G401 (cell line): Measurements from ENCODE around the gene BASP1. TPM values are rescaled to one million over a fixed set of nuclear protein-coding genes. Genes with fewer than 3 reads are reported as not detected.

Experiments
- DNase-seq: peaks from one replicate; pipeline ENCODE4 v3.0.0-alpha.2; 2015; ENCODE audit warnings: low spot score
- in situ Hi-C: cut with HindIII; loops from 2 replicates; pipeline ENCODE4 v1.10.0; 2016; ENCODE audit warnings: low sequenced_read_pairs, mixed read lengths
- total RNA-seq: library from RNA; depleted of rRNA; stranded (reverse); fragments of >200 nt; shearing (Covaris generic); gene quantifications from 2 replicates; pipeline ENCODE4 v1.2.3, GENCODE V29; 2014; rRNA removed

BASP1 gene
- total RNA-seq, result not detected in 2 replicates

DNA sequence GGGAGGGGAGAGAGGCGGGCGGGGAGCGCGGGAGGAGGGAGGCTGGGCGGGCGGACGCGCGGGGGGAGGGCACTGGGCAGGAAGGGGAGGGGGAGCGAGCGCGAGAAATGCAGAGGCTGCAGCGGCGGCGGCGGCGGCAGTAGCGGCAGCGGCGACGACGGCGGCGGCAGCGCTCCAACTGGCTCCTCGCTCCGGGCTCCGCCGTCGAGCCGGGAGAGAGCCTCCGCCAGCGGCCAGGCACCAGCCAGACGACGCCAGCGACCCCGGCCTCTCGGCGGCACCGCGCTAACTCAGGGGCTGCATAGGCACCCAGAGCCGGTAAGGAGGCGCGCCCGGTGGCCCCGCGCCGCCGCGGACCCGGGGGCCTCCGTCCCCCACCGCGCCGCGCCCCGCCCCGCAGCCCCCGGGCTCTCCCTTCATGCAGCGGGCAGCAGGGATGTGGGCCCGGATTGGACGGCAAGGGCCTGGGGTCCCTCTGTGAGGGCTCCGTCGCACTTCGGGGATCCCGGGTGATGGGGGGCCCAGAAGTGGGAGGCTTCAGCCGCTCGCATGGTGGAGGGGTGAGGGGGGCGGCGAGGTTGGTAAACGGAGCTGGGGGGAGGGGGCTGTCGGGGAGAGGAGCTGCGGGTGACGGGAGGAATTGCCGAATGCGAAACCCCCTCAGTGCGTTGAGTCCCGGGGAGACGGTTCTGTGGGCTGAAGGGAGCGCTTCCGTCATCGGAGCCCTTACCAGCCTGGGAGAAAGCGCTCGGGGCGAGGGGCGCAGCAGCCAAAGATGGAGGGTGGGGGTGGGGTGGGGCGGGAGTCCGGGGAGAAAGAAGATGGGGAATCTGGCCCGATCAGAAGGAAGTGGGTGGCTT lies at the start of gene BASP1:
Gene BASP1, plus strand, starts transcription at position 139 of the 860 bp plus-strand sequence. CDS start 57,586 bp downstream, outside the sequence.
- in situ Hi-C loops, result no loop called here
- DNase-seq, result peak; percentile 73

DNA sequence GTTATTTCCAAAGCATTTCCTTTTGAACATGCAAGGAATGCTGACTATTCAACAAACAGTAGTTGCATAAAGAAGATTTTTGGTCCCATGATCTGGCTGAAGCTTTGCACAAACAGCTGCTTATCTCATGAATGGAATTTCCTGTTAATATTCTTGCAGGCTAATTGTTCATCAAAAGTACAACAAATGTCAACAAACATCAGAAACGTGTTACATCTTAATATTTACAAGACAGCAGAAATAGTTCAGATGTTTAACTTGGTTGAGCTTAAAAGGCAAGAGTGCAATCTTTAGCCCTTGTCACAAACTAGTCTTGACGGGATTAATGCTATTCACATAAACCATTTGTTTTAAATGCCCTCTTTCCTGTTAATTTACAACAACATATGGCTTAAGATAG lies 47.9 kb upstream of the BASP1 start:
- DNase-seq, result no peak
- in situ Hi-C loops, result no loop called here

GRCh38 chr5:17172791-17173190 lies 44.6 kb upstream of the BASP1 start:
- DNase-seq, result peak; percentile 23
- in situ Hi-C loops, result no loop called here

DNA sequence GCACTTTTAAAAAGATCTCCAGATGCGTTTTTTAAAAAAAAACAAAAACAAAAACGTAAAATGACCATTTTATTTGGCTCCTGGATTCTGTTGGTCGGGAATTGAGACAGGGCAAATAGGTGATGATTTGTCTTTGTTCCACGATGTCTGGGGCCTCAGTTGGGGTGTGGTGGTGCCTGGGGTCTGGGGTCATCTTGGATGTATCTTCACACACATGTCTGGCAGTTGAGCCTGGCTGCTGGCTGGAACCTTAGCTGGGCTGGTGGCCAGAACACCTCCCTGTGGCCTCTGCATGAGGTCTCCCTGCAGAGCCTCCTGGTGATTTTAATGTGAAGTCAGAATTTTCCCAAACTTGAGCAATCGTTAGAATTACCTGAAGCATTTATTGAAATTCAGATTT lies 42.5 kb upstream of the BASP1 start:
- in situ Hi-C loops, result no loop called here
- DNase-seq, result no peak

DNA sequence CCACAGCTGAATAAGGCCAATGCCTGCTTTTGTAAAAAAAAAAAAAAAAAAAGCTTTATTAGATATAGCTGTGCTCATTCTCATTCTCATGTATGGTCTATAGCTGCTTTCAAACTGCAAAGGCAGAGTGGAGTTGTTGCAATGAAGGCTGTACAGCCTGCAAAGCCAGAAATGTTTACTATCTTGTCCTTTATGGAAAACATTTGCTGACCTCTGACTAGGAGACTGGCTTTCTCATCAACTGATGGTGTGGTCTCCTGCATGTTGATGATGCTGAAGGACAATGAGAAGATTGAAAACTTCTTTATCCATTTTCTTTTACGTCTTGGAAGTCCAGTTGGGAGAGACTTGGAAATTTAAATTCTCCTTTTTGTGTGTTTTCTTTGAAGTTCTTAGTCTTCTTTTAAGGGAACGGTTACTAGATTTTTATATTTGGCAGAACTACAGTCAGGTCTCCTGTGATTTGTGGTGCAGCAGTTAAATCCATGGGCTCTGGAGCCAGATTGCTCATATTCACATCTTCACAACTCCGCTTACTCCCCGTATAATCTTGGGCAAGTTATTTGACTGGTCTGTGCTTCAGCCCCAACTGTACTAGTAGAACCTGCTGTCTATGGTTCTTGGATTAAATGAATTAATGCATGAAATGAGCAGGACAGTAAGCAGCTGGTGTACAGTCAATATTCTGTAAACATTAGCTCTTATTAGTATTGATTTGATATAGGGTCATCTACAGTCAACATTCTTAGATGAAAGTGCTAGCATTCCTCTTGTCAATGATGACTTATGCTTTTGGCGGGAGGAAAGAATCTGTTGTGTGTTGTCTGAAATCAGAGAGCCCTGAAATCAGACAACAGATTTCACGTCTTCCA lies 39.7 kb upstream of the BASP1 start:
- in situ Hi-C loops, result no loop called here
- DNase-seq, result no peak

DNA sequence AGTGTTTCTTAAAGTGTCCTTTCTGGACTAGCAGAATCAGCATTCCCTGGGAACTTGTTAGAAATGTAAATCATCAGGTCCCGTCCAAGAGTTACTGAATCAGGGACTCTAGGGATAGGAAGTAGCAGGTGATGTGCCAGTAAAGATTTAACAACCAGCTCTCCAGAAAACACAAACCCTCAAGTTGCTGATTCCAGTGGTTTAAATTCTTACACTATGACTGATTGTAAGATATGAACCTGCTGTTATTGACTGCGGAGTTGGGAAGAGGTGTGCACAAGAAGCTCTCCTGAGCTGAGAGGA lies 39.1 kb upstream of the BASP1 start:
- in situ Hi-C loops, result no loop called here
- no peak for DNase-seq

- in situ Hi-C loops, result no loop called here
- no peak for DNase-seq
Observed at GRCh38 chr5:17180330-17180843, 37.0 kb upstream of the BASP1 start.

- no peak for DNase-seq
- in situ Hi-C loops, result no loop called here
Observed at GRCh38 chr5:17180864-17181723, 36.3 kb upstream of the BASP1 start.

- no peak for DNase-seq
- in situ Hi-C loops, result no loop called here
Observed at GRCh38 chr5:17182494-17182893, 34.9 kb upstream of the BASP1 start.

- in situ Hi-C loops, result no loop called here
- DNase-seq, result no peak
Observed at GRCh38 chr5:17182981-17183380, 34.5 kb upstream of the BASP1 start.

GRCh38 chr5:17183831-17184230 lies 33.6 kb upstream of the BASP1 start:
- no peak for DNase-seq
- in situ Hi-C loops, result no loop called here

- in situ Hi-C loops, result no loop called here
- DNase-seq, result no peak
Observed at GRCh38 chr5:17184588-17184987, 32.8 kb upstream of the BASP1 start.

GRCh38 chr5:17185349-17185748 lies 32.1 kb upstream of the BASP1 start:
- no peak for DNase-seq
- in situ Hi-C loops, result no loop called here

DNA sequence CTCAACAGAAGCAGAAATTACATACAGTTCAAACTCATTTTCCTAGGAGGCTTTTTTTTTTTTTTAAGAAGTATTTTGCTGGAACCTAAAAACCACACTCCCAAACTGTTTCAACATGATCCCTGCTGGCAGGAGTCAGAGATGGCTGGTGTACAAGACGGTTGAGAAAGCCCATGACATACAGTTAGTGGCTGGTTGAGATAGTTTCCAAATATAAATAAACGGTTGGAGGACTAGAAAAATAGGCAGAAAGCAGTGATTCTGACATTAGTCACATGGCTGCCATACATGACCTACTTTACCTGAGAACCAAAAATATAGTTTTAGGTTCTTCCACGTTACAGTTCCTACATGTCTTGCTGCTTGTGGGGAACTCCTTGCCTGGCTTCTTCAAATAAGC lies 31.7 kb upstream of the BASP1 start:
- in situ Hi-C loops, result no loop called here
- peak; percentile 14 for DNase-seq

GRCh38 chr5:17186256-17186655 lies 31.2 kb upstream of the BASP1 start:
- peak; percentile 70 for DNase-seq
- in situ Hi-C loops, result no loop called here

DNA sequence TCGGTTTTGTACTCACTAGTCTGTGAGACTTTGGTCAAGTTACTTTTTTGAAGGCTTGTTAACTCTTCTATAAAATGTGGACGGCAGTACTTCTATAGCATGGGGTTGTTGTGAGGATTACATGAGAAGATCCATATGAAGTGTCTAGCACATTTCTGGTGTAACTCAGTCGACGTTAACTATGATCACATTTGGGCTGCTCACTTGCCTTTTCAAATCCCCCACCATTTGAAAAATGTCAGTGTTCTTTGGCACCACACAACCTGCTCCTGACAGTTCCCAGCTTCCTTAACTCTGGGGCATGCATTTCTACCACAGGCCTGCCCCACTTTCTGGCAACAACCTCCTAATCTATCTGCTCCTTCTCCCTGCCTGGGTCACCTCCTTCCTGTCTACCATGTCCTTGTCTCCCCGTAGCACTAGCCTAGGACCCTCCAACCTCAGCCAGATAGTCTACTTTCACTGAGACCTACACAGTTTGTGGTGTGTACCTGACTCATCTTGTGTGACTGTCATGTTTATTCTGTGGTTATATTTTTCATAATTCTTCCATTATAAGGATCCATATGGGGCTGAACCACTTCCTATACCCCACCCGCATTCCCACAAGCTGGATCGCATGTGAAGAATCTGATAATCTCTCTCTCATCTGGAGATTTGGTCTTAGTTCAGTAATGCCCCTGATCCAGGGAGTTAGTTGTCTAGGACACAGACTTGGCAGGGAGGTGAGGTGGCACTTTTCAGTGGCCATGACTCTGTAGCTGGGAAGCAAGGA lies 30.2 kb upstream of the BASP1 start:
- in situ Hi-C loops, result no loop called here
- no peak for DNase-seq

- no peak for DNase-seq
- in situ Hi-C loops, result no loop called here
Observed at GRCh38 chr5:17187786-17188170, 29.7 kb upstream of the BASP1 start.

DNA sequence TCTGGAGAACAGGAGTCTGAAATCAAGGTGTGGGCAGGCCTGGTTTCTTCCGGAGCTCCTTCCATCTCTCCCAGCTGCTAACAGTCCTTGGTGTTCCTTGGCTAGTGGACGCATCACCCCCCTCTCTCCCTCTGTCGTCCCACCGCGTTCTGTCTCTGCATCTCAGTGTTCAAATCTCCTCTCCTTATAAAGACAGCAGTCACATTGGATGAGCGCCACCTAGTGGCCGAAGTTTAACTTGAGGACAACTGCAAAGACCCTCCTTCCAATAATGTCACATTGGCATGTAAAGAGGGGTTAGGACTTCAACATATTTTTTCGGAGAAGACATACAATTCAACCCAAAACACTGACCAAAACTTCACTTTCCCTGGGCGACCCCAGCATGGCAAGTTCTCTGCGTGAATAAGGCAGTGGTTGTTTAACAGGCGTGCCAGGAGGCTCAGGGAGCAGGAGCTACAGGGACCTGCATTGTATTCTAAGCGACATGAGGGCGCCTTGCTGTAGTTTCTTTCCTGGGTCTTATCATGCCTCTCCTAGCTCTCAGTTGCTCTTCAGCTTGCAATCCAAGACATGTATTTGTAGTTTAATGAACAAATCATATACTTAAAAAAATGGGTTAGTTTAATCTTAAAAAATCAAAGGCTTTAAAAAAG lies 27.9 kb upstream of the BASP1 start:
- DNase-seq, result peak; percentile 53
- in situ Hi-C loops, result no loop called here
